GM19328 (cell line): ENCODE data around the gene ELF2.
A peak's percentile ranks its signal among the peaks of the same experiment; 100 is the strongest.
"Not testable (repeated sequence)": the region's sequence is repeated elsewhere in the genome, so short reads cannot be mapped to it uniquely, and the experiment has no call there.

ENCODE experiments used
- ATAC-seq: cut with Tn5 transposase; IDR thresholded peaks from one replicate; pipeline ENCODE4 v1.9.1; 2021; ENCODE audit warnings: mild to moderate bottlenecking, moderate library complexity; ENCODE audit not compliant: unreplicated experiment

Gene ELF2

DNA sequence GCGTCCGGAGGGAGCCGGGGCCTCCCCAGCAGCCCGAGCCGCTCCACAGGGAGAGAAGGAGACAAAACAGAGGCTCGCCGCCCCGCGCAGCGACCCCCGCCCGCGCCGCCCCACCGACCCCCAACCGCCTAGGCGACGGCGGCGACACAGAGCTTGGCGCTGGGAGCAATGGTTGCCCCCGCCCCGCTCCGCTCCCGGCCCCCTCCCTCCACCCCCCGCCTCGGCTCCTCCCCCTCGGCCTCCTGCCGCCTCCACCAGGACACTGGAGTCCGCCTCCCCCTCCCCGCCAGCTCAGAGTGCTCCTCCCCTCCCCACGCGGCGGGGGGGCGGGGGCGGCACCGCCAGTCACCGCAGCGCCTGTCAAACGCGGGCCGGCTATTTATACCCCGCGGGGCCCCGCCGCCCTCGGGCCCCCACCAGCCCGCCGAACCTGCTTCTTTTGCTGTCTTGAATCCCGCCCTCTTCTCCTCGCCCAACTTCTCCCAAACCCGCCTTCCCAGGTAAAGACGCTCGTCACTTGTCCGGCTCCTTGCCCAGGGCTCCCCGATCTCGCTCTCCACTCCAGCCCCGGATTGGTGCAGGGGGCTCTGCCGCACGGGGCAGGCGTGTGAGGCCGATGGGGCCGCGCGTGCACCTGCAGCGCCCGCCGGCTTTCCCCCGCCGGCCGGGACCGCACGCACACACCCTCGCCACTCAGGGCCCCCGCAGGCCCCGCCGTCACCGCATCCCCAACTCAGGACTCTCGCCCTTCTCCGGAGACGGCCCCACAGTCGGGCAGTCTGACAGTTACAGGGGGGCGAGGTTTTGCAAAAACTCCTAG is at the start of gene ELF2:
Gene ELF2, minus strand, starts transcription at position 170 of the 820 bp plus-strand sequence. CDS start 39,517 bp downstream, outside the sequence.
- ATAC-seq, result peak; percentile 31

- ATAC-seq, result no peak
Measured at GRCh38 chr4:139223682-139224317, 46.8 kb upstream of the ELF2 start.

DNA sequence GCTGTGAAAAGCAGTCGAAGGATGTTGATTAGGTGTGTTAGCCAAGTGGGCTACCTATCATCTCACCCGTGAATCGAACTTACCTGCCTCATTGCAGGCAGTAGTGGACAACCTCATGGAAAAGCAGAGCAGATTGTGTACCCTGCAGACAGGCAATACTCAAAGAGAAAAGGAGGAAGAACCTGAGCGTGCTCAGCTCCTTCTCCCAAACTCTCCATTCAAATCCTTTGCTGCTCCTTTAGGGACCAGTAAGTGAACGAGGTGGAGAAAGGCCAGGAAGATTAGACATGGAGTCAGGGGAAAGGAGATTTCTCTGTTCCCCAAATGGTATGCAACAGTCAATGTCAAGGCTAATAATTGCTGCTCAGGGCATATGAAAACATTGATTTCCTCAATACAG is 45.2 kb upstream of the ELF2 start:
- no peak for ATAC-seq

DNA sequence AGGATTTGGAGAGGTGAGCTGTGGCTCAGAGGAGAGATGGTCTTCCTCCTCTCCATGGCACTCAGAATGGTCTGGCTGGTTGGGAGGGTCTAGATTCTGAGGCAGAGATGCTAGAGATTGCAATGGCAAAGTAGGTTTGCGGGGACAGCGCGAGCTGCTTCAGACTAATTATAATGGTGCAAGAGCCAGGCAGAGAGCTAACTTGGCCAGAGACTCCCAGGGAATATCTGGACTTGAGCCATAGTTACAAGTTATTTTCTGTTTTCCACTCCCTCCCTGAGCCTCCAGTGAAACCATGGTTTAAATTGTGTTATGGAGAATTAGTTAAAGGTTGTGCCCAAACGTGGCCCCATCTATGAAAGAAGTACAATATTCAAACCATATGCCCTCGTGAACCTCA is 44.7 kb upstream of the ELF2 start:
- no peak for ATAC-seq

GRCh38 chr4:139219450-139220055 is 42.5 kb upstream of the ELF2 start:
- no peak for ATAC-seq

- peak; percentile 100 for ATAC-seq
Measured at GRCh38 chr4:139214039-139214534, 37.1 kb upstream of the ELF2 start.

DNA sequence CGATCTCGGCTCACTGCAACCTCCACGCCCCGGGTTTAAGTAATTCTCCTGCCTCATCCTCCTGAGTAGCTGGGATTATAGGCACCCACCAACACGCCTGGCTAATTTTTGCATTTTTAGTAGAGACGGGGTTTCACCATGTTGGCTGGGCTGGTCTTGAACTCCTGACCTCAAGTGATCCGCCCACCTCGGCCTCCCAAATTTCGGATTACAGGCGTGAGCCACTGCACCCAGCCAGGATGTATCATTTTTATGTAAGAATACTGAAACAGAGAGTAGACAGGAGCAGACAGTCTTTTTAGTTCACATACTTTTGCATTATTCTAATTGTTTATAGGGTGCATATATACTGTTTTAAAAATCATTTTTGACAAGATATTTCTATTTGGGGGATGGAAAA is 36.6 kb upstream of the ELF2 start:
- not testable (repeated sequence) for ATAC-seq

- ATAC-seq, result no peak
Measured at GRCh38 chr4:139212900-139213299, 35.9 kb upstream of the ELF2 start.

- ATAC-seq, result no peak
Measured at GRCh38 chr4:139210486-139210885, 33.5 kb upstream of the ELF2 start.

GRCh38 chr4:139209470-139210063 is 32.5 kb upstream of the ELF2 start:
- no peak for ATAC-seq

- no peak for ATAC-seq
Measured at GRCh38 chr4:139208404-139208945, 31.5 kb upstream of the ELF2 start.

- no peak for ATAC-seq
Measured at GRCh38 chr4:139207873-139208403, 30.9 kb upstream of the ELF2 start.

GRCh38 chr4:139207247-139207646 is 30.2 kb upstream of the ELF2 start:
- ATAC-seq, result no peak

DNA sequence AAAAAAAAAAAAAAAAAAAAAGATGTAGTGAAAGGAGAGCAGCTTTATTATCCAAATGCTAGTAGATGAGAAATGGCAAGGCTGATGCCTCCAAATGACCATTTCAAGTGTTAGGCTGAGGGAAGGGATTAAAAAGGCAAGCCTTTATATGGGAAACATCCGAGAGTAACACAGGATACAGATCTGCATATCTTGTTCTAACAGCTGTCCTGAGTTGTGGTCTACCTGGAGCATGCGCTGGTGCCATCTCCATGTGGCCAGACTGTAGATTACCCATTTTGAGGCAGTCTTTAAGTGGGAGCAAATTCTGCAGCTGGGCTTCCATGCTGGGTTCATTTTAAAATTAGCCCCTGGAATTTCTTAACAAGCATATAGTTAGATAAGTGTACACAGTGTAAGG is 26.0 kb upstream of the ELF2 start:
- ATAC-seq, result no peak

DNA sequence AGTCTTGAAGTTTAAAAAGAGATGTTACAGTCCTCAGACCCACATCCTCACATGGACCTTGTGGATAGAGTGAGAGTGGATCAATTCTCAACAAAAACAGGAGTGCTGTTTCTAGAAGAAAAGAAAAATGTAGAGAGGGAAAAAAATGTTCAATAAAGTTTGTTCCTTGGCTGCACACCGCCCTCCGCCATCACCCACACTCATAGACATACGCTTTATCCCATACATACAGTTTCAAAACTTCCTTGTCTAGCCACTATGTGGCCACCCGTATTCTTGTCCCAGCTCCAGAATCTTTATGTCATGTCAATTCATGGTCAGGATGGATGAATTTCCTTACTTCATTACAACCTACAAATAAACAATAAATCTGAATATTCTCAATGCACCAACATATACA is 23.5 kb upstream of the ELF2 start:
- no peak for ATAC-seq

- ATAC-seq, result no peak
Measured at GRCh38 chr4:139200102-139200501, 23.1 kb upstream of the ELF2 start.

GRCh38 chr4:139197214-139197613 is 20.2 kb upstream of the ELF2 start:
- ATAC-seq, result not testable (repeated sequence)

DNA sequence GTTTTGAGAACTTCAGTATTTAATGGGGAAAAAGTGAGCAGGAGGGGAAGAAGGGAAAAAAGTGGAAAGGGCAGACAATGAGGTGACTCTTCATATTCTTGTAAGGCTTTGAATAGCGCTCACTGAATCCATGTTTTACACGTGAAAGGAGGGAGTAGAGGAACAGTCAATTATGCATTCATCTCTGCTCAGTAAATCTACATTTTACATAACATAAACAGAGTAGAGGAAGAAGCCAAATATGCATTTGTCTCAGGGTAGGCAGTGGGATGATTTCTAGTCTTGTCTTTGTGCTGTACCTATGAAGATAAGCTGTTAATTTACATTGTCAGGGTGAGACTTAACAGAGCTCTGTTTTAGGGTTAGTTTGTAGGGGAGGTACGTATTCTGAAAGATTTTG is 19.4 kb upstream of the ELF2 start:
- no peak for ATAC-seq

DNA sequence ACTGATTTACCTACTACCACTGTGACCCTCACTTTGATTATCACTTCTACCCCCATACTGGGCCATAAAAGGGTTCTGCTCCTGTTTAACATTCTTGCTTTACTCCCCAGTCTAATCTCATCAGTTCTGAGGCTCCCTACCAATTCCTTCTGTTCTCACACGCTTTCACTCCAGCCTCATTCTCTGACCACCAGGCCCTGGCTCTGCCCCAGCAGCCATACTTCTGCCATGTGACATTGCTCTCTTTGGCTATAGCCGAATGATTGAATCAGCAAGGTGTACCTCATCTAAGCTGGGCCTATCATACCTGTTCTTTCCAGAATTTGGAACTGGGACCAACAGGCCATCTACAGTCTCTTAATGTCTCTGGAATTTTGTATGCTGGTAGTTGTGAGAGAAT is 14.4 kb upstream of the ELF2 start:
- ATAC-seq, result no peak

DNA sequence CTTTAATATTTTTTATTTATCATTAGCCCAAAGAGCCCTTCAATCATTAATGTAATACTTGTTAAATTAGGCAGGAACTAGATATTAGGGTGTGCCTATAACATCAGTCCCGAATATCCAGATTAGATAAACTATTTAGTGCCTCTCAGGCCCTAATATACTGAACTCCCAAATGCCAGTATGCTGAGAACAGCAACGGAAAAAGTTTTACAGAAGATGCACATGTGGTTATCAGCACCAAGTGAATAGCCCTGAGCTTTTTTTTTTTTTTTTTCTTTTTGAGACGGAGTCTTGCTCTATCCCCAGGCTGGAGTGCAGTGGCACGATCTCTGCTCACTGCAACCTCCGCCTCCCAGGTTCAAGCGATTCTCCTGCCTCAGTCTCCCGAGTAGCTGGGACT is 13.0 kb upstream of the ELF2 start:
- ATAC-seq, result no peak

DNA sequence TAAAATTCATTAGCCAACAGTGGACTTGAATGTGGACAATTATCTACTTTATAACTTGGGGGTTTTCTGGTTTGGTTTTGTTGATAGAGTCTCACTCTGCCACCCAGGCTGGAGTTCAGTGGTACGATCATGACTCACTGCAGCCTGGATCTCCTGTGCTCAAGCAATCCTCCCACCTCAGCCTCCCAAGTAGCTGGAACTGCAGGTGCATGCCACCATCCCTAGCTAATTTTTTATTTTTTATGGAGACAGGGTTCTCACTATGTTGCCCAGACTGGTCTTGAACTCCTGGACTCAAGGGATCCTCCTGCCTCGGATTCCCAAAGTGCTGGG is 12.4 kb upstream of the ELF2 start:
- ATAC-seq, result no peak
